Chondrocyte (in vitro differentiated cells): ENCODE data around the gene CD19. TPM values are rescaled to one million over a fixed set of nuclear protein-coding genes. Genes with fewer than 3 reads are reported as not detected.

Experiments
- DNase-seq: peaks from one replicate; pipeline ENCODE4 v3.0.0; 2021; ENCODE audit warnings: mixed read lengths, low spot score
- H3K27ac Mint-ChIP-seq: one replicate; pipeline ENCODE4 v1.8.0; 2021; ENCODE audit warnings: mild to moderate bottlenecking, moderate library complexity, mixed read lengths; ENCODE audit not compliant: unreplicated experiment
- H3K27me3 Mint-ChIP-seq: 2 replicates; pipeline ENCODE4 v1.8.0; 2021; ENCODE audit warnings: low read depth, mixed read lengths
- H3K36me3 Mint-ChIP-seq: 2 replicates; pipeline ENCODE4 v1.8.0; 2021; ENCODE audit warnings: low read depth, mixed read lengths
- H3K4me1 Mint-ChIP-seq: 2 replicates; pipeline ENCODE4 v1.8.0; 2021; ENCODE audit warnings: low read depth, mild to moderate bottlenecking, mixed read lengths
- H3K4me3 Mint-ChIP-seq: one replicate; pipeline ENCODE4 v1.8.0; 2021; ENCODE audit warnings: mild to moderate bottlenecking, moderate library complexity, mixed read lengths; ENCODE audit not compliant: unreplicated experiment
- H3K9me3 Mint-ChIP-seq: 2 replicates; pipeline ENCODE4 v1.8.0; 2021; ENCODE audit warnings: low read depth, mixed read lengths
- total RNA-seq: library from RNA; stranded (reverse); gene quantifications from 3 replicates; pipeline ENCODE4 v1.2.1, GENCODE V29; 2021
- TF ChIP-seq, protein P1 (sequence below): fragments of 200-600 bp; sonication (generic); IDR thresholded peaks from 2 replicates; pipeline ENCODE4 v1.5.0; 2021; ENCODE audit warnings: antibody characterized with exemption, mild to moderate bottlenecking, moderate library complexity

The CD19 gene
- total RNA-seq, 1 donor from 2014 or later = not detected

DNA sequence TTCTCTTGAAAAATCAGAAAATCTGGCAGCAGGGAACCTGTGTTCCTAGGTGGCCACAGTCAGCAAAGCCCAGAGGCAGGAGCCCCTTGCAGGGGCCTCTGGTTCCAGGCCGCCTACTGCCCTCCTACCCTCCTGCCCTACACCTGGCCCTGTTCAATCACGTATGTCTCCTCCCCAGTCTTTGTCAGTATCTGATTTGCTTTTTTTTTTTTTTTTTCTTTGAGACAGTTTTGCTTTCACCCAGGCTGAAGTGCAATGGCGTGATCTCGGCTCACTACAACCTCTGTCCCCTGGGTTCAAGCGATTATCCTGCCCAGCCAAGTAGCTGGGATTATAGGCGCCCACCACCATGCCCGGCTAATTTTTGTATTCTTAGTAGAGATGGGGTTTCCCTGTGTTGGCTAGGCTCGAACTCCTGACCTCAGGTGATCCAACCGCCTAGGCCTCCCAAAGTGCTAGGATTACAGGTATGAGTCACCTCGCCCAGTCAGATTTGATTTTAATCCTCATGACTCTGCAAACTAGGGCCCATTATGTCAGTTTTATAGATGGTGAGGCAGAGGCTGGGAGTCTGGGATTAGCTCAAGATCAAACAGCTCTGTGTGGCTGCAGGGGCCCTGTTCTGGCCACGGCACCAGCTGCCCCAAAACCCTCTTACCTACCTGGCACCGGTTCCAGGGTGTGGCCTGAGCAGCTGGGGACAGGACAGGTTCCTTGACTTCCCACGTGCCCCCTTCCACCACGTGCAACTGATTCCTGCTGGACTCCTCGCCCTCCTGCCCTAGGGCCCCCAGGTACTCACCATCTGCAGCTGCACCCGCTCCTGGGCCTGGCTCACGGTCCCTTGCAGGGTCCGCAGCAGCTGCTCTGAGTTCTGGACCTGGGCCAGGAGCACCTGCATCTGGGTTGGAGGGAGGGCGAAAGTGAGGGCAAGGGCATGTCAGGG is 21.4 kb upstream of the CD19 start:
- Mint-ChIP-seq H3K36me3 (peaks cover 15% of the 10 kb centered on the region), H3K4me3 (no peak overlapping the region), H3K4me1 (no peaks in the 10 kb centered on the region), H3K27ac (no peak overlapping the region), H3K9me3 (no peaks in the 10 kb centered on the region), H3K27me3 (no peaks in the 10 kb centered on the region)
- TF ChIP-seq, protein P1, sequence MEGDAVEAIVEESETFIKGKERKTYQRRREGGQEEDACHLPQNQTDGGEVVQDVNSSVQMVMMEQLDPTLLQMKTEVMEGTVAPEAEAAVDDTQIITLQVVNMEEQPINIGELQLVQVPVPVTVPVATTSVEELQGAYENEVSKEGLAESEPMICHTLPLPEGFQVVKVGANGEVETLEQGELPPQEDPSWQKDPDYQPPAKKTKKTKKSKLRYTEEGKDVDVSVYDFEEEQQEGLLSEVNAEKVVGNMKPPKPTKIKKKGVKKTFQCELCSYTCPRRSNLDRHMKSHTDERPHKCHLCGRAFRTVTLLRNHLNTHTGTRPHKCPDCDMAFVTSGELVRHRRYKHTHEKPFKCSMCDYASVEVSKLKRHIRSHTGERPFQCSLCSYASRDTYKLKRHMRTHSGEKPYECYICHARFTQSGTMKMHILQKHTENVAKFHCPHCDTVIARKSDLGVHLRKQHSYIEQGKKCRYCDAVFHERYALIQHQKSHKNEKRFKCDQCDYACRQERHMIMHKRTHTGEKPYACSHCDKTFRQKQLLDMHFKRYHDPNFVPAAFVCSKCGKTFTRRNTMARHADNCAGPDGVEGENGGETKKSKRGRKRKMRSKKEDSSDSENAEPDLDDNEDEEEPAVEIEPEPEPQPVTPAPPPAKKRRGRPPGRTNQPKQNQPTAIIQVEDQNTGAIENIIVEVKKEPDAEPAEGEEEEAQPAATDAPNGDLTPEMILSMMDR = no peak
- DNase-seq = no peak

DNA sequence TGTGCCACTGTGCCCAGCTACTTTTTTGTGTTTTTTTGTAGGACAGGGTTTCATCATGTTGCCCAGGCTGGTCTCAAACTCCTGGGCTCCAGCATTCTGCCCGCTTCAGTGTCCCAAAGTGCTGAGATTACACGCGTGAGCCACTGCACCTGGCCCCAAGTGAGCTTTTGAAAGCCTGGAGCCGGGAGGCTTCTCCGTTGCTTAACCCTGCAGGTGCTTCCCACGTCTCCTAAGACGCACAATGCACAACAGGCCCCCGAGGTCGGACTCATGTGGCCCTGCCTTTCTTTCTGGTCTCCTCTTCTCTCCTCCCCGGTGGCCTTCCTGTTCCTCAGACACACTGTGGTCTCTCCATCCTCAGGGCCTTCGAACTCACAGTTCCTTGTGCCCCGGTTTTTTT is 19.2 kb upstream of the CD19 start:
- TF ChIP-seq, protein P1 = no peak
- Mint-ChIP-seq H3K4me3 (no peak overlapping the region), H3K9me3 (no peaks in the 10 kb centered on the region), H3K36me3 (peaks cover 19% of the 10 kb centered on the region), H3K27me3 (no peaks in the 10 kb centered on the region), H3K27ac (no peak overlapping the region), H3K4me1 (no peaks in the 10 kb centered on the region)
- DNase-seq = no peak

DNA sequence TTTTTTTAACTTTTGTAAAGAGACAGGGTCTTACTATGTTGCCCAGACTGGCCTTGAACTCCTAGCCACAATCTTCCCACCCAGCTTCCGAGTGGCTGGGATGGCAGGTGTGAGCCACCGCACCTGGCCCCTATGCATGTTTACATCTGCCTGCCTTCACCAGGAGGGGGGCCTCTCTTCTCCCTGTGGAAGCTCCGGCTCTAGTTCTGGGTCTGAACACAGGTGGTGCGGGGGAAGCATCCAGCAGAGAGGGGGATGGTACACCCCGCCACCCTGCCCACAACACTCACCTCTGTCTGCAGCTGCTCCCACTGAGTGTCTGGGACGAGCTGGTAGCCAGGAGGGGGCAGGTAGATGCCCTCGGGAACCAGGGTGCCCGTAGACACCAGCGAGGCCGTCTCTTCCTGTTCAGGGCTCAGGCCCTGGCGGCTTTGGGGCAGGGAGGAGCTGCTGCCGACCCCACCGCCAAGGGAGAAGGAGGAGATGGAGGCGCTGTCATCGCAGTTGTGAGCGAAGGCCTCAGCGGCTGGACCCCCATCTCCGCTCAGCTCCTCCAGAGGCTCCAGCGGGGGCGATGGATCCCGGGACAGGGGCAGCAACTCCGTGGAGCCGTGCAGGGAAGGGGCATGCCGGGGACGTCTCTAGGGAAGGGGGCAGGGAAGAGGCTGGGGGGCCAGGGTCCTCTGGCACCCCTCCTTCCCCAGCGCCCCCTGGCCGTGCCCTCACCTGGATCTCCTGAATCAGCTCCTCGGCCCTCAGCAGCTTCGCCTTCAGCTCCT is 17.6 kb upstream of the CD19 start:
- DNase-seq = no peak
- Mint-ChIP-seq H3K36me3 (peaks cover 17% of the 10 kb centered on the region), H3K27me3 (no peaks in the 10 kb centered on the region), H3K27ac (no peak overlapping the region), H3K9me3 (no peaks in the 10 kb centered on the region), H3K4me3 (no peak overlapping the region), H3K4me1 (no peaks in the 10 kb centered on the region)
- TF ChIP-seq, protein P1 = no peak

DNA sequence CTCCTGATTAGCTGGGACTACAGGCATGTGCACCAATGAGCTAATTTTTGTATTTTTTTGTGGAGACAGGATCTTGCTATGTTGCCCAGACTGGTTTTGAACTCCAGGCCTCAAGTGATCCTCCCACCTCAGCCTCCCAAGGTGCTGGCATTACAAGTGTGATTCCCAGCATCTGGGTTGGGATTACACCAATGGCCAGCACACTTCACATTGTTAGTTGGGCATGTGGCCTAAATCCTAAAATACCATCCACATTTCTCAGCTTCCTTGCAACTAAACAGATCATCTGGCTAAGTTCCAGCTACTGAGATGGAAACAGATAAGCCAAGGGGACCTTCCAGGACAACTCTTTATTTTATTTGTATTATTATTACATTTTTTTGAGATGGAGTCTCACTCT is 16.6 kb upstream of the CD19 start:
- no peak overlapping the region for H3K4me3 Mint-ChIP-seq
- H3K27ac Mint-ChIP-seq = no peak overlapping the region
- H3K36me3 Mint-ChIP-seq = peaks cover 17% of the 10 kb centered on the region
- H3K9me3 Mint-ChIP-seq = no peaks in the 10 kb centered on the region
- H3K27me3 Mint-ChIP-seq = no peaks in the 10 kb centered on the region
- DNase-seq = no peak
- H3K4me1 Mint-ChIP-seq = no peaks in the 10 kb centered on the region
- TF ChIP-seq, protein P1 = no peak

DNA sequence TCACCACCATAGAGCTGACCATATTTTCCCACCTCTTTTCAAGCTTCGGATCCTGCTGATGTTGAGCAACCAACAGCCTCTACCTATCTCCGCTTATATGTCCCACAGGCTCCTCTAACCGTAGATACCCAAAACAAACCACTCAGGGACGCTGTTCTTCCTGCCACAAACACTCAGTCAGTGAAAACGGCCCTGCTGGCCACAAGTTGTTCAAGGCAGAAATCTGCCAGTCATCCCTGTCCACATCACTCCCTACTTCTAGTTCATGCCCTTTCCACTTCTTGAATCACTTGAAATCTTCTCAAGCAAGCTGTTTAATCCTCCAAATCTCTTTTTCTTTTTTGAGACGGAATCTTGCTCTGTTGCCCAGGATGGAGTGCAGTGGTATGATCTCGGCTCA is 14.7 kb upstream of the CD19 start:
- no peak for DNase-seq
- H3K27me3 Mint-ChIP-seq = no peaks in the 10 kb centered on the region
- no peak overlapping the region for H3K27ac Mint-ChIP-seq
- H3K9me3 Mint-ChIP-seq = no peaks in the 10 kb centered on the region
- TF ChIP-seq, protein P1 = no peak
- H3K36me3 Mint-ChIP-seq = peaks cover 21% of the 10 kb centered on the region
- no peaks in the 10 kb centered on the region for H3K4me1 Mint-ChIP-seq
- H3K4me3 Mint-ChIP-seq = no peak overlapping the region
